Activated CD4-positive, alpha-beta T cell treated with anti-CD3 and anti-CD28 coated beads, Interleukin-2, amount 10 ng/mL, durations not matched to agents 24 days and 14 days (primary cell): ENCODE results near the gene FZD1. TPM values are rescaled to one million over a fixed set of nuclear protein-coding genes. Genes with fewer than 3 reads are reported as not detected.
A peak's percentile ranks its signal among the peaks of the same experiment; 100 is the strongest.

Source experiments
- DNase-seq: peaks from one replicate; pipeline ENCODE4 v3.0.0; 2022
- H3K27ac Mint-ChIP-seq: one replicate; pipeline ENCODE4 v1.8.0; 2022; ENCODE audit warnings: mild to moderate bottlenecking, mixed read lengths
- H3K27me3 Mint-ChIP-seq: one replicate; pipeline ENCODE4 v1.8.0; 2022; ENCODE audit warnings: mixed read lengths
- H3K36me3 Mint-ChIP-seq: one replicate; pipeline ENCODE4 v1.8.0; 2022; ENCODE audit warnings: low read depth, mild to moderate bottlenecking, mixed read lengths
- H3K4me1 Mint-ChIP-seq: one replicate; pipeline ENCODE4 v1.8.0; 2021; ENCODE audit warnings: mixed read lengths
- H3K4me3 Mint-ChIP-seq: one replicate; pipeline ENCODE4 v1.8.0; 2022; ENCODE audit warnings: mild to moderate bottlenecking, moderate library complexity, mixed read lengths
- H3K9me3 Mint-ChIP-seq: one replicate; pipeline ENCODE4 v1.8.0; 2021; ENCODE audit warnings: mixed read lengths
- intact Hi-C: fragments of 100-400 bp; cut with micrococcal nuclease; formaldehyde crosslinking; loops from one replicate; pipeline ENCODE4 v1.15.1; 2023
- total RNA-seq: library from RNA; stranded (reverse); gene quantifications from 2 replicates; pipeline ENCODE4 v1.2.3, GENCODE V29; 2022

The FZD1 gene
- total RNA-seq = 0.79 and 0.92 TPM in 2 replicates

DNA sequence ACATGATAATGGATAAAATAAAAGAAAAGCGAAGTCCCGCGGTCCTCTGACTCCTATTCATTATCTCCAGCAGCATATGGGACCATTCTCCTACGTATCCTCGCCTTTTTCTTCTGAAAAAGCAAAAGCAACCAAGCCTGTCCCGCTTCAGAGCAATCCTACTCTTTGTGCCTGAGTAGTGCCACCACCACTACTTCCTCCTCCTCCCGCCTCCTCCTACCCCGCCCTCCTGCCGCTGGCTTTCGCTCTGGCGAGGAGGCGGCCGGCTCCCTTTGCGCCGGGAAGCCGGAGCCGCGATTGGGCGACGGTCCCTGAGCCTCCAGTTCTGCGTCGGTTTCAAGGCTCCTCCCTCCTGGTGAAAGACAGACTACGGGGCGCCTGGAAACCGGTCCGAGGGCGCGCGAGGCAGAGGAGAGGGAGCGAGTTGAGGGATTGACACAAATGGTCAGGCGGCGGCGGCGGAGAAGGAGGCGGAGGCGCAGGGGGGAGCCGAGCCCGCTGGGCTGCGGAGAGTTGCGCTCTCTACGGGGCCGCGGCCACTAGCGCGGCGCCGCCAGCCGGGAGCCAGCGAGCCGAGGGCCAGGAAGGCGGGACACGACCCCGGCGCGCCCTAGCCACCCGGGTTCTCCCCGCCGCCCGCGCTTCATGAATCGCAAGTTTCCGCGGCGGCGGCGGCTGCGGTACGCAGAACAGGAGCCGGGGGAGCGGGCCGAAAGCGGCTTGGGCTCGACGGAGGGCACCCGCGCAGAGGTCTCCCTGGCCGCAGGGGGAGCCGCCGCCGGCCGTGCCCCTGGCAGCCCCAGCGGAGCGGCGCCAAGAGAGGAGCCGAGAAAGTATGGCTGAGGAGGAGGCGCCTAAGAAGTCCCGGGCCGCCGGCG is at the start of gene FZD1:
TSS of gene FZD1 (plus strand) at position 388 of the 878 bp plus-strand sequence. CDS start at position 836, 448 bp downstream.
- Mint-ChIP-seq H3K27ac (peak within 1 kb of the TSS; percentile 89), H3K27me3 (peaks cover 47% of the 10 kb centered on the region), H3K9me3 (no peaks in the 10 kb centered on the region), H3K4me3 (peak within 1 kb of the TSS; percentile 93), H3K4me1 (peaks cover 11% of the 10 kb centered on the region), H3K36me3 (no peaks in the 10 kb centered on the region)
- intact Hi-C loops = loop anchor here (5.0 to 10.0 kb wide), 2 partner anchors 678 to 1181 kb away; partner anchors contain the start of genes AKAP9 and GATAD1
- DNase-seq = peak; percentile 92

DNA sequence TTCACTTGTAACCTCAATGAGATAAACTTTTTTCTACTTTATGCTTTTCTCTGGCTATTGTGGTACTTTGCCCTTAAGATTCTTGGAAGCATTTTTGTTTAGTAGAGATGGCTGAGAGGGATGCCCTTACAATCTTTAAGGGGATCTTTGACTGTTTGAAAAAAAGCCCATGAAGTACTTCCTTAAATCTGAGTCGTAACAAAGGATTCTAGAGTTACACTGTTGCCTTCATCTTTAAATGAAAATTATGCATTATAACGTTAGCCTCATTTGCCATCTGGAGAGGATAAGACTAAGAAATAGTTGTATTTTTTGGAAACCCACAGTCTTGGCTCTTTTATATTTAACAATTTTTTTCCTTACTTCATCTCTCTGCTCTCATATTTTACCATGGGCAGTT is 37.8 kb upstream of the FZD1 start:
- DNase-seq = no peak
- Mint-ChIP-seq H3K4me3 (no peak overlapping the region), H3K36me3 (no peaks in the 10 kb centered on the region), H3K4me1 (no peaks in the 10 kb centered on the region), H3K27me3 (no peaks in the 10 kb centered on the region), H3K27ac (no peak overlapping the region), H3K9me3 (no peaks in the 10 kb centered on the region)
- intact Hi-C loops = no loop called here

DNA sequence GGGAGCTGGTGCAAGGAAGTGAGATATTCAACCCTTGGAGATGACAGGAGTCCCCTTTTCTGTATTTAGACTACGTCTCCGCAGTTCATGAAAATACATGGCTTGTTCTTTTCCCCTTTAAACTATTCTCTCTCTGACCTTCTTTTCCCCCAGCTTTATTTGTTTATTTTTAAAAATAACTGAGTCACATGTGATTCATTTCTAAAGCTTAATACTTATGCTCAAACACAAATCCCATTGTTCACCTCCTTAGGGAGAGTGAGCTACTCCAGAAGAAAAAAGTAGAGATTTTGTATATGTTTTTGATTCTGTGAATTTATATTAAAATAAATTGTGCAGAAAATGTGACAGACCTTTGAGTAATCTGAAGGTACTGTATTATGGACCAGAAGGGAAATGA is 35.9 kb upstream of the FZD1 start:
- Mint-ChIP-seq H3K27me3 (no peaks in the 10 kb centered on the region), H3K27ac (no peak overlapping the region)

DNA sequence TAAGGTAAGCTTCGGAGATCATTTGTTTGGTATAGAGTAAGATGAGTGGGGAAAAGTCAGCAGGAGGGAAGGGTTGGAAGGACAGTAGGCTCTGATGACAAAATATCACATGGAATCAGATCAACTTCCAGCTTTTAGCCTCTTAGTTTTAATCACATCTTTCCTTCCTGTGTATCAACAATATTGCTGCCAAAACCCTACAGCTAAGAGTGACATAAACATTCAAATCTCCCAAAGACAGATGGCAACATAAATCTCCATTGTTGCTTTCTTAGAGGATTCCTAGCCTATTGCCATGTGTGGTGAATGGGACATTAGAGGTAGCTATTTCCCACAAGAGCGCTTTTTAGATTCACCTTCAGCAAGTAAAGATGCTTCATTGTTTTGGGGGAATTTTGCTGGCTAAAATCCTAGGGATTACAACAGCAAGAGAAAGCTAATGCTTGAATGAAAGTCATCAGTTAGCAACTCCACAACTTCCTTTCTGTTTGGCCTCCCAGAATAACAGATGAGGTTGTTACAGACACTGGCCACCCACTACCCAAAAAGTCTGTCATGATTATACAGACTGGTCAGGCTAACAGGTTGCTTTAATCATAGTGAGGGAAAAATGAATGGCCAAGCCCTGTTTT is 35.2 kb upstream of the FZD1 start:
- Mint-ChIP-seq H3K4me1 (no peaks in the 10 kb centered on the region), H3K27me3 (no peaks in the 10 kb centered on the region), H3K9me3 (no peaks in the 10 kb centered on the region), H3K4me3 (no peak overlapping the region), H3K36me3 (no peaks in the 10 kb centered on the region), H3K27ac (no peak overlapping the region)
- no peak for DNase-seq
- intact Hi-C loops = no loop called here

More for the DNA sequence above, 35.9 kb upstream of the FZD1 start:
- Mint-ChIP-seq H3K4me3 (no peak overlapping the region), H3K4me1 (no peaks in the 10 kb centered on the region), H3K9me3 (no peaks in the 10 kb centered on the region), H3K36me3 (no peaks in the 10 kb centered on the region)
- intact Hi-C loops = no loop called here
- DNase-seq = no peak

DNA sequence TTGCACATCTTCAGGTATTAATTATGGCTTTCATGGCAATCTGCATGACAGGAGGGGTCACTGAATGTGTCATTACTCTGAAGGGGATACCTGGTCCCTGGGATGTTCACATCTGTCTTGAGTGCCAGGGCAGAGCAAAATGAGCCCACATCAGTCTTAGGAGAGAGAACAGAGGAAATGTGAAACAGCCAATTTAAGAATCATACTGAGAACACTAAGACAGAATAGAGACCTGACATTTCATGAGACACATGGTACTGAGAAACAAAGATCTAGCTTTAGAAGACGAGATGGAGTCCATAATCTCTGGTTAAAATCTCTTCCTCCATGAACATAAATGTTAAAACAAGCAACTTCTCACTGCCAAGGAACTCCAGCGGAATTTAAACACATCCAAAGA is 34.1 kb upstream of the FZD1 start:
- H3K27ac Mint-ChIP-seq = no peak overlapping the region
- H3K4me3 Mint-ChIP-seq = no peak overlapping the region
- H3K9me3 Mint-ChIP-seq = no peaks in the 10 kb centered on the region
- no peak for DNase-seq
- no peaks in the 10 kb centered on the region for H3K27me3 Mint-ChIP-seq
- H3K4me1 Mint-ChIP-seq = no peaks in the 10 kb centered on the region
- intact Hi-C loops = no loop called here
- H3K36me3 Mint-ChIP-seq = no peaks in the 10 kb centered on the region

DNA sequence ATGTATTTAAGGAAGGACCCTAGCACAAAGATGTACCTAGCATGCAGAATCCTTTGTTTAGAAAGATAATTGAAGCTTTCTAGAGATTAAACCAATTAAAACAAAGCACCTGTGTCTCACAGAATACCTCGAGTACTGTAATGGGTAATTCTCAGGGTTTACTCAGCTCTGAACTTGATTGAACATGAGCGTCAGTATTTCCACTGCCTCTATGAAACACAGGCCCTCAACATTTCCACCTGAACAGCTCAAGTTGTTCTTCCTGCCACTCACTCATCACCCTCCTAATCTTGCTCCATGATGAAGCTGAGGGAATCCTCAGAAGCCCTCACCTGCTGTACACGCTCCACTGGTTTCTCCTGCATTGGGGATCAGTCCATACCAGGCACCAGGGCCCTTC is 33.7 kb upstream of the FZD1 start:
- Mint-ChIP-seq H3K4me3 (no peak overlapping the region), H3K36me3 (no peaks in the 10 kb centered on the region), H3K27me3 (no peaks in the 10 kb centered on the region), H3K9me3 (no peaks in the 10 kb centered on the region), H3K4me1 (no peaks in the 10 kb centered on the region), H3K27ac (no peak overlapping the region)
- intact Hi-C loops = no loop called here
- DNase-seq = no peak

DNA sequence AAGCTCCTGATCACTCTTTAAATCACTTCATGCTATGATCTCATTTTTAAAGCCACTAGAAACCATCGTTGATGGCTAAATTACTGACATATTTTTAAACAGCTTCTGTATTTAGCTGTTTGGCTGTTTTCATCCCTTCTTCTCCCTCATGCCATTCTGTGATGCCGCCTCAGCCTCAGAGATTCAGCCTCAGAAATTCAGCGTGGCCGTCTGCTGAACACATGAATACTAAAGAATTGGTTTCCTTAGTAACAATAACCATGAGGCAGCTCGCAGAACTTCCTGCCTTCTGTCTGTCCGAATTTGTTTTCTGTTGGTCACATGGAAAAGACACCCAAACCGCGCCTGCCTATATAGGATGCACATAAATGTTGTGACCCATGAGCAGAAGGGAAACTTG is 31.0 kb upstream of the FZD1 start:
- intact Hi-C loops = no loop called here
- Mint-ChIP-seq H3K9me3 (no peaks in the 10 kb centered on the region), H3K36me3 (no peaks in the 10 kb centered on the region), H3K27me3 (no peaks in the 10 kb centered on the region), H3K4me3 (no peak overlapping the region), H3K4me1 (no peaks in the 10 kb centered on the region), H3K27ac (no peak overlapping the region)
- no peak for DNase-seq

DNA sequence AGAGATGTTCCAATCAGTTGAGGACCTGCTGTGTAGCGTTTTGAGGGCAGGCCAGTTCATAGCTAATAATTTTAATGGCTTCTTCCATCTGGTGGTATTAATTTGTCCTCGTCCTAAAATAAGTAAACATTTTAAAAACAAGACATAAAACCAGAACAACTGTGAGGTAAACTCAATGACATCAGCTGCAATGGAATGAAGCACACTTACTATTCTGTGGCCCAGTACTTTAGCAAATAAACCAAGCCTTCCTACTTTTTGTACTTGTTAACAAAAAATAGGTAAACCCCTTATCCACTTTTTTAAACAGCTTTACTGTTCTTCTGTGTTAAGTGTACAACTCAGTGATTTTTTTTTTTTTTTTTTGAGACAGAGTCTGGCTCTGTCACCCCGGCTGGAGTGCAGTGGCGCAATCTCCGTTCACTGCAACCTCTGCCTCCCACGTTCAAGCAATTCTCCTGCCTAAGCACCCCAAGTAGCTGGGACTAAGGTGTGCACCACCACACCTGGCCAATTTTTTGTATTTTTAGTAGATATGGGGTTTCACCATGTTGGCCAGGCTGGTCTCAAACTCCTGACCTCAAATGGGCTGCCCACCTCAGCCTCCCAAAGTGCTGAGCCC is 28.9 kb upstream of the FZD1 start:
- intact Hi-C loops = no loop called here
- no peaks in the 10 kb centered on the region for H3K9me3 Mint-ChIP-seq
- H3K27me3 Mint-ChIP-seq = no peaks in the 10 kb centered on the region
- no peaks in the 10 kb centered on the region for H3K36me3 Mint-ChIP-seq
- no peaks in the 10 kb centered on the region for H3K4me1 Mint-ChIP-seq
- no peak overlapping the region for H3K27ac Mint-ChIP-seq
- no peak for DNase-seq
- no peak overlapping the region for H3K4me3 Mint-ChIP-seq

DNA sequence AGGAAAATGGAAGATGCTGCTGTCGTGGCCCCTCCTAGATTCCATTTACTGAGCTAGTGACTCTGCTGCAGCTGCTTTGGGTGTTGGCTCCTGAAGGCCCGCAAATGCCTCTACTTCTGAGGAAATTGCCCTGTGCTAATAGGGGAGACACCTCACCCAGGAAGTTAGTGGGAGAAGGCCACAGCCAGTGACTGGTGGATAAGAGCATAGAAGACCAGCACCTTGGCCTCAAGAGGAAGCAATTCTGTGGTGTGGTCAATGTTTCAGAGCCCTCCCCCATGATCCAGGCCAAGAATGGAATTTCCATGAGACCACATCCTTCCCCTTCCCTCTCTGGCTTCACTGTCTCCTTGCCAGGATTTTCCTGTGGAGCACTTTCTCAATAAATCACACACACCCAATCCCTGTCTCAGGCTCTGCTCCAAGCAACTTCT is 25.0 kb upstream of the FZD1 start:
- Mint-ChIP-seq H3K9me3 (no peaks in the 10 kb centered on the region), H3K4me1 (no peaks in the 10 kb centered on the region), H3K36me3 (no peaks in the 10 kb centered on the region), H3K27me3 (no peaks in the 10 kb centered on the region), H3K4me3 (no peak overlapping the region), H3K27ac (no peak overlapping the region)
- intact Hi-C loops = no loop called here
- no peak for DNase-seq

DNA sequence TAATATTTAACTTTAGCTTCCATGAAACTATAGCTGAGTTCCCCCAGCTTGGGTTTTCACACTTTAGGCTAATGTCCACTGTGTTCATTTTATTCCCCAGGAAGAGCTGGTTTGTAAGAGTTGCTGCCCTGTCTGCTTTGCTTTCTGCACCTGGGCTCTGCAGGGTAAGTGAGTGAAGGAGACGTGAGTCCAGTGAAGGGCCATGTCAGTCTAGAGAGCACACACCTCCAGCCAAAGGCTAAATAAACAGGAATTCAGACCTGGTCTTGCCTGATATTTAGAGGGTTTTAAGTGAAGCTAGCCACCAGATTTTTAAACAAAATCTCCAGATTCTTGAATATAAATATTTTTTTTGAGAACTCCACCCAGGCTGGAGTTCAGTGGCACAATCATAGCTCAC is 24.5 kb upstream of the FZD1 start:
- intact Hi-C loops = no loop called here
- no peaks in the 10 kb centered on the region for H3K4me1 Mint-ChIP-seq
- H3K9me3 Mint-ChIP-seq = no peaks in the 10 kb centered on the region
- no peaks in the 10 kb centered on the region for H3K27me3 Mint-ChIP-seq
- no peak overlapping the region for H3K4me3 Mint-ChIP-seq
- H3K27ac Mint-ChIP-seq = no peak overlapping the region
- H3K36me3 Mint-ChIP-seq = no peaks in the 10 kb centered on the region
- no peak for DNase-seq

DNA sequence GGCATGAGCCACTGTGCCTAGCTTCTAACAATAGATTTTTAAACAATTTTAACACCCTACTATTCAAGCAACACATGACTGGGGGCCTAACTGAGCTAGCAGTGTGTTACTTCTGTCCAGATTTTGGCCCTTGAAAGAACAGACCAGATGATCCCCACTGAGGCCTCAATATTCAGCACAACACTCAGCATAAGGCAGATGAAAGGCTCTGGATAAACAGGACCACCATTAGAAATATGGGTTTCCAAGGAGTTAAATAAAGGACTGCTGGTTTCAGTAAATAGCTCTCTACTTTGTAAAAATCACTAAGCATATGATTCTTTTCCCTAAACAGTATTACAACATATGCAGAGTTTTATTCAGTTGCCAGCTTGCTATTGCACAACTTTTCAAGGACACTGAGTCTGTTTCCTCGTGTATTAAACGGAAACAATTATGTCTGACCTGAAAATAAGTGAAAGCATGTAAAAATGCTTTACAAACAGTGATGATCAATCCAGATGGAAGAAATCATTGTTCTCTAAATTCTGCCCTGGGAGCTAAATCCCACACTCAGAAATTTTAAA is 23.8 kb upstream of the FZD1 start:
- no peak overlapping the region for H3K4me3 Mint-ChIP-seq
- H3K27me3 Mint-ChIP-seq = no peaks in the 10 kb centered on the region
- no peaks in the 10 kb centered on the region for H3K9me3 Mint-ChIP-seq
- H3K4me1 Mint-ChIP-seq = no peaks in the 10 kb centered on the region
- H3K36me3 Mint-ChIP-seq = no peaks in the 10 kb centered on the region
- intact Hi-C loops = no loop called here
- DNase-seq = no peak
- no peak overlapping the region for H3K27ac Mint-ChIP-seq

DNA sequence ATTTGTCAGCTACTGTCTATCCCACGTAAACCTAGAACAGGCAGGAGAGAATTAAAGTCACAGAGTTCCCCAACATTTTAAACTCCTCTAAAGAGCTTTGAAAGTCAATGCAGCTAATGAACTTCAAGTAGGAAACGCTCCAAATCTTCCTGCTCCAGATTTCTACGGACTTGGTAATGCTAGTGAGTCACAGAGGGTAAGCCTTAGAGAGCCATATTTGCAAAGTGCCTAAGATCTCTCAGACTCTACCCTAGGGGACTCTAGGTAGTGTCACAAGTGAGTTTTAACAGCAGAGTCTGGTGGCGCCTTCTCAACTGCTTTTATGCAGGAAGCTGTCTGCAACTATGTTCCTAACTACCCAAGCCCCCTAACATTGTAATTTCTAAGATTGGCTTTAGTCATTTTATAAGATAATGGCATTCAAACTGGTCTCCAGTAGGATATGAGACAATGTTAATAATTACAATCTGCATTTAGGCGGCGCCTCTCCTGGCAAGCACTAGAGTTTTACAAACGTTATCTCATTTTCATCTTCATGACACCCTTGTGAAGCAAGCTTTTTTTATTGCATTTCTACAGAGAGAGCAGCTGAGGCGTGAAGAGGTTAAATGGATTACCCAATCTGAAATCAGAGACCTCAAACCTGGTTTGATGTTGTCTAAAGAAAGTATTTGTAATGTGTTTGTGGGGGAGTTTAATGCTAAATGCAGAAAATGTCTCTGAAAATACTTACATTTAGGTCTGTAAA is 22.0 kb upstream of the FZD1 start:
- intact Hi-C loops = no loop called here
- H3K4me3 Mint-ChIP-seq = no peak overlapping the region
- H3K4me1 Mint-ChIP-seq = no peaks in the 10 kb centered on the region
- no peaks in the 10 kb centered on the region for H3K9me3 Mint-ChIP-seq
- H3K27ac Mint-ChIP-seq = no peak overlapping the region
- no peaks in the 10 kb centered on the region for H3K27me3 Mint-ChIP-seq
- DNase-seq = no peak
- no peaks in the 10 kb centered on the region for H3K36me3 Mint-ChIP-seq

DNA sequence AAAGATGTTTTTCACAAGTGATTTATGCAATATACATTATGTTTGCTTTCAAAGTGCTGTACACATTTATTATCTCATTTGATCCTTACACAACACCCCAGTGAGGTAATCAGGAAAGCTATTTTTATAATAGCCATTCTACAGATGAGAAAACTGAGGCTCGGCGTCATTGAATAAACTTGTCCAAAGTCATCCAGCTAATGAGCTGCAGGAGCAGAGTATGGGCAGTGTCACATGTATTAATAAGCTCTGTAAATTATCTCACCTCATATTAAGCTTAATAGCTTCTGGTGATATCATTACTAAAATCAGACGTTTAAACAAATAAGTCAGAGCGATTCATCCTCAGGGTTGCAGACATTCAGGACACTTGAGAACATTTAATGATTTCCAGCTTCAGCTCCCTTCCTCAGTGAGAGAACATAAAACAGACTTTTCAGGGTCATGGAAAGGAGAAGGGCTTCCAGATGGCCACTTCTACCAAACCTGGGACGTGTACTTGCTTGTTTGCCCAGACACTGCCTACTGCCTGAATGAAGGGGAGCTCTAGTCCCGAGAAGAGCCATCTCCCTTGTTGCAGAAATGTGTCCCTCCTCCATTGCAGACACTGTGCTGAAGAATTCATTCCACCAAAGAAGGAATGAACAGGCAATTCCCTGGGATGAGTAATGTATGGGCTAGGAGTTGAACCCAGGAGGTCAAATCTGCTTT is 20.5 kb upstream of the FZD1 start:
- intact Hi-C loops = no loop called here
- no peaks in the 10 kb centered on the region for H3K27me3 Mint-ChIP-seq
- no peak for DNase-seq
- no peak overlapping the region for H3K27ac Mint-ChIP-seq
- no peak overlapping the region for H3K4me3 Mint-ChIP-seq
- no peaks in the 10 kb centered on the region for H3K36me3 Mint-ChIP-seq
- no peaks in the 10 kb centered on the region for H3K4me1 Mint-ChIP-seq
- no peaks in the 10 kb centered on the region for H3K9me3 Mint-ChIP-seq
